ENCODE data around the gene BTBD3. TPM values are rescaled to one million over a fixed set of nuclear protein-coding genes. Genes with fewer than 3 reads are reported as not detected.

Gene BTBD3
- 42.7 TPM for polyA plus RNA-seq (2013)

GRCh38 chr20:11917663-11918062, at the start of gene BTBD3:
Gene BTBD3, plus strand, starts transcription at chr20:11917893. Its CDS starts 383 bp downstream, at chr20:11918276.
- H3K9me3 ChIP-seq (ENCODE audit: control extremely low read depth in 1 of 5, control insufficient read depth in 4 of 5, insufficient read depth in 2 of 5, low read depth in 1 of 5, low read length in 4 of 5), result no peaks in the 10 kb centered on the region
- peak within 1 kb of the TSS; percentile 52 to 65 for H3K27ac ChIP-seq (ENCODE audit: insufficient read depth in 1 of 2, low read depth in 1 of 2, low read length in 2 of 2, poor library complexity in 1 of 2, severe bottlenecking in 2 of 2)
- POLR2A ChIA-PET, result interaction anchor here (0.8 kb wide), 1 partner anchor 41 kb away, joined by 3 read pairs; no protein-coding TSS in a partner anchor
- no peaks in the 10 kb centered on the region for H3K27me3 ChIP-seq (replicated peaks in 2 of 5; ENCODE audit: control insufficient read depth in 4 of 5, insufficient read depth in 5 of 5, low read length in 4 of 5)
- no CpG with 5 or more reads among the region's 4 CpGs for WGBS (ENCODE audit: insufficient coverage)
- DNase-seq, result peak; percentile 59 to 83 (median 77)
- CTCF ChIA-PET, result interaction anchor here (0.7 to 2.4 kb wide), 5 partner anchors 9 to 241 kb away, joined by 3 to 9 read pairs (median 3); no protein-coding TSS in a partner anchor
- peak within 1 kb of the TSS in 6 of 7 experiments; percentile 56 to 86 (median 70) for H3K4me3 ChIP-seq (ENCODE audit: control insufficient read depth in 1 of 7, extremely low read depth in 1 of 7, insufficient read depth in 4 of 7, low read depth in 2 of 7, low read length in 6 of 7)
- H3K4me1 ChIP-seq (ENCODE audit: control extremely low read depth in 1 of 4, control insufficient read depth in 4 of 4, insufficient read depth in 4 of 4, low read length in 3 of 4), result peaks cover 13 to 40% (median 23%) of the 10 kb centered on the region in 4 experiments
- peaks cover 4 to 11% (median 8%) of the 10 kb centered on the region in 4 experiments for H3K36me3 ChIP-seq (ENCODE audit: control insufficient read depth in 4 of 4, insufficient read depth in 4 of 4, low read length in 3 of 4)

- CTCF ChIA-PET, result no interaction called here
- no peaks in the 10 kb centered on the region for H3K4me1 ChIP-seq (ENCODE audit: control extremely low read depth in 1 of 4, control insufficient read depth in 4 of 4, insufficient read depth in 4 of 4, low read length in 3 of 4)
- H3K27ac ChIP-seq (ENCODE audit: insufficient read depth in 1 of 2, low read depth in 1 of 2, low read length in 2 of 2, poor library complexity in 1 of 2, severe bottlenecking in 2 of 2), result no peak overlapping the region
- POLR2A ChIA-PET, result no interaction called here
- H3K27me3 ChIP-seq (replicated peaks in 2 of 5; ENCODE audit: control insufficient read depth in 4 of 5, insufficient read depth in 5 of 5, low read length in 4 of 5), result no peaks in the 10 kb centered on the region
- H3K9me3 ChIP-seq (ENCODE audit: control extremely low read depth in 1 of 5, control insufficient read depth in 4 of 5, insufficient read depth in 2 of 5, low read depth in 1 of 5, low read length in 4 of 5), result no peaks in the 10 kb centered on the region
- no peak for DNase-seq
- no peaks in the 10 kb centered on the region for H3K36me3 ChIP-seq (ENCODE audit: control insufficient read depth in 4 of 4, insufficient read depth in 4 of 4, low read length in 3 of 4)
- H3K4me3 ChIP-seq (ENCODE audit: control insufficient read depth in 1 of 7, extremely low read depth in 1 of 7, insufficient read depth in 4 of 7, low read depth in 2 of 7, low read length in 6 of 7), result no peak overlapping the region
These were observed 48.1 kb upstream of the BTBD3 start for GRCh38 chr20:11869641-11870040.

GRCh38 chr20:11870411-11870810, 47.3 kb upstream of the BTBD3 start:
- no peak overlapping the region for H3K27ac ChIP-seq (ENCODE audit: insufficient read depth in 1 of 2, low read depth in 1 of 2, low read length in 2 of 2, poor library complexity in 1 of 2, severe bottlenecking in 2 of 2)
- no CpG with 5 or more reads among the region's 3 CpGs for WGBS (ENCODE audit: insufficient coverage)
- POLR2A ChIA-PET, result no interaction called here
- no peaks in the 10 kb centered on the region for H3K9me3 ChIP-seq (ENCODE audit: control extremely low read depth in 1 of 5, control insufficient read depth in 4 of 5, insufficient read depth in 2 of 5, low read depth in 1 of 5, low read length in 4 of 5)
- CTCF ChIA-PET, result no interaction called here
- DNase-seq, result no peak
- no peaks in the 10 kb centered on the region for H3K4me1 ChIP-seq (ENCODE audit: control extremely low read depth in 1 of 4, control insufficient read depth in 4 of 4, insufficient read depth in 4 of 4, low read length in 3 of 4)
- H3K4me3 ChIP-seq (ENCODE audit: control insufficient read depth in 1 of 7, extremely low read depth in 1 of 7, insufficient read depth in 4 of 7, low read depth in 2 of 7, low read length in 6 of 7), result no peak overlapping the region
- H3K36me3 ChIP-seq (ENCODE audit: control insufficient read depth in 4 of 4, insufficient read depth in 4 of 4, low read length in 3 of 4), result no peaks in the 10 kb centered on the region
- H3K27me3 ChIP-seq (replicated peaks in 2 of 5; ENCODE audit: control insufficient read depth in 4 of 5, insufficient read depth in 5 of 5, low read length in 4 of 5), result no peaks in the 10 kb centered on the region

GRCh38 chr20:11876555-11876954, 41.1 kb upstream of the BTBD3 start:
- Histone ChIP-seq H3K9me3 (ENCODE audit: control extremely low read depth in 1 of 5, control insufficient read depth in 4 of 5, insufficient read depth in 2 of 5, low read depth in 1 of 5, low read length in 4 of 5) (peaks cover 0 to 3% (median 0%) of the 10 kb centered on the region in 5 experiments), H3K4me3 (ENCODE audit: control insufficient read depth in 1 of 7, extremely low read depth in 1 of 7, insufficient read depth in 4 of 7, low read depth in 2 of 7, low read length in 6 of 7) (no peak overlapping the region), H3K4me1 (ENCODE audit: control extremely low read depth in 1 of 4, control insufficient read depth in 4 of 4, insufficient read depth in 4 of 4, low read length in 3 of 4) (no peaks in the 10 kb centered on the region), H3K27me3 (replicated peaks in 2 of 5; ENCODE audit: control insufficient read depth in 4 of 5, insufficient read depth in 5 of 5, low read length in 4 of 5) (no peaks in the 10 kb centered on the region), H3K27ac (ENCODE audit: insufficient read depth in 1 of 2, low read depth in 1 of 2, low read length in 2 of 2, poor library complexity in 1 of 2, severe bottlenecking in 2 of 2) (no peak overlapping the region), H3K36me3 (ENCODE audit: control insufficient read depth in 4 of 4, insufficient read depth in 4 of 4, low read length in 3 of 4) (no peaks in the 10 kb centered on the region)
- DNase-seq, result no peak
- CTCF ChIA-PET, result no interaction called here
- POLR2A ChIA-PET, result no interaction called here

- no peak for DNase-seq
- Histone ChIP-seq H3K4me3 (ENCODE audit: control insufficient read depth in 1 of 7, extremely low read depth in 1 of 7, insufficient read depth in 4 of 7, low read depth in 2 of 7, low read length in 6 of 7) (no peak overlapping the region), H3K4me1 (ENCODE audit: control extremely low read depth in 1 of 4, control insufficient read depth in 4 of 4, insufficient read depth in 4 of 4, low read length in 3 of 4) (no peaks in the 10 kb centered on the region), H3K36me3 (ENCODE audit: control insufficient read depth in 4 of 4, insufficient read depth in 4 of 4, low read length in 3 of 4) (no peaks in the 10 kb centered on the region), H3K27ac (ENCODE audit: insufficient read depth in 1 of 2, low read depth in 1 of 2, low read length in 2 of 2, poor library complexity in 1 of 2, severe bottlenecking in 2 of 2) (no peak overlapping the region), H3K9me3 (ENCODE audit: control extremely low read depth in 1 of 5, control insufficient read depth in 4 of 5, insufficient read depth in 2 of 5, low read depth in 1 of 5, low read length in 4 of 5) (peaks cover 0 to 3% (median 0%) of the 10 kb centered on the region in 5 experiments), H3K27me3 (replicated peaks in 2 of 5; ENCODE audit: control insufficient read depth in 4 of 5, insufficient read depth in 5 of 5, low read length in 4 of 5) (no peaks in the 10 kb centered on the region)
- POLR2A ChIA-PET, result no interaction called here
- CTCF ChIA-PET, result no interaction called here
- 94% methylated on average over 3 of the region's 4 CpGs for WGBS (ENCODE audit: insufficient coverage)
These were observed 37.0 kb upstream of the BTBD3 start for GRCh38 chr20:11880680-11881079.

- WGBS (ENCODE audit: insufficient coverage), result 100% methylated on average over 4 of the region's 4 CpGs
- CTCF ChIA-PET, result no interaction called here
- H3K4me3 ChIP-seq (ENCODE audit: control insufficient read depth in 1 of 7, extremely low read depth in 1 of 7, insufficient read depth in 4 of 7, low read depth in 2 of 7, low read length in 6 of 7), result no peak overlapping the region
These were observed 36.2 kb upstream of the BTBD3 start for GRCh38 chr20:11881449-11881848.

GRCh38 chr20:11882651-11883050, 35.0 kb upstream of the BTBD3 start:
- POLR2A ChIA-PET, result no interaction called here

More at GRCh38 chr20:11881449-11881848, 36.2 kb upstream of the BTBD3 start:
- no peak for DNase-seq
- H3K27ac ChIP-seq (ENCODE audit: insufficient read depth in 1 of 2, low read depth in 1 of 2, low read length in 2 of 2, poor library complexity in 1 of 2, severe bottlenecking in 2 of 2), result no peak overlapping the region
- H3K27me3 ChIP-seq (replicated peaks in 2 of 5; ENCODE audit: control insufficient read depth in 4 of 5, insufficient read depth in 5 of 5, low read length in 4 of 5), result no peaks in the 10 kb centered on the region
- POLR2A ChIA-PET, result no interaction called here
- no peaks in the 10 kb centered on the region for H3K36me3 ChIP-seq (ENCODE audit: control insufficient read depth in 4 of 4, insufficient read depth in 4 of 4, low read length in 3 of 4)
- peaks cover 0 to 3% (median 0%) of the 10 kb centered on the region in 5 experiments for H3K9me3 ChIP-seq (ENCODE audit: control extremely low read depth in 1 of 5, control insufficient read depth in 4 of 5, insufficient read depth in 2 of 5, low read depth in 1 of 5, low read length in 4 of 5)
- H3K4me1 ChIP-seq (ENCODE audit: control extremely low read depth in 1 of 4, control insufficient read depth in 4 of 4, insufficient read depth in 4 of 4, low read length in 3 of 4), result no peaks in the 10 kb centered on the region

More at GRCh38 chr20:11882651-11883050, 35.0 kb upstream of the BTBD3 start:
- no peak for DNase-seq
- CTCF ChIA-PET, result no interaction called here
- Histone ChIP-seq H3K9me3 (ENCODE audit: control extremely low read depth in 1 of 5, control insufficient read depth in 4 of 5, insufficient read depth in 2 of 5, low read depth in 1 of 5, low read length in 4 of 5) (peaks cover 0 to 3% (median 0%) of the 10 kb centered on the region in 5 experiments), H3K27me3 (replicated peaks in 2 of 5; ENCODE audit: control insufficient read depth in 4 of 5, insufficient read depth in 5 of 5, low read length in 4 of 5) (no peaks in the 10 kb centered on the region), H3K27ac (ENCODE audit: insufficient read depth in 1 of 2, low read depth in 1 of 2, low read length in 2 of 2, poor library complexity in 1 of 2, severe bottlenecking in 2 of 2) (no peak overlapping the region), H3K36me3 (ENCODE audit: control insufficient read depth in 4 of 4, insufficient read depth in 4 of 4, low read length in 3 of 4) (no peaks in the 10 kb centered on the region), H3K4me1 (ENCODE audit: control extremely low read depth in 1 of 4, control insufficient read depth in 4 of 4, insufficient read depth in 4 of 4, low read length in 3 of 4) (no peaks in the 10 kb centered on the region), H3K4me3 (ENCODE audit: control insufficient read depth in 1 of 7, extremely low read depth in 1 of 7, insufficient read depth in 4 of 7, low read depth in 2 of 7, low read length in 6 of 7) (no peak overlapping the region)
- 95% methylated on average over 5 of the region's 7 CpGs for WGBS (ENCODE audit: insufficient coverage)

Data from common myeloid progenitor, CD34-positive (primary cell).